Fibroblast of lung (primary cell): ENCODE measurements around the gene CACNB4.

Experiments used
- EZH2 ChIP-seq: IDR thresholded peaks from 2 replicates; pipeline ENCODE4 v1.5.1; 2012; ENCODE audit warnings: low read length, control low read depth, mild to moderate bottlenecking; ENCODE audit errors: missing control alignments
- TF ChIP-seq, protein P1 (sequence below), 2 donors: IDR thresholded peaks in 1 of 2; conservative IDR thresholded peaks in 1 of 2; 1 replicate in 1 of 2; 2 replicates in 1 of 2; pipeline ENCODE4 v1.5.1; 2011 to 2012; ENCODE audit warnings: low read length in 2 of 2, control low read depth in 1 of 2, inconsistent platforms in 1 of 2, low read depth in 1 of 2, mild to moderate bottlenecking in 1 of 2

DNA sequence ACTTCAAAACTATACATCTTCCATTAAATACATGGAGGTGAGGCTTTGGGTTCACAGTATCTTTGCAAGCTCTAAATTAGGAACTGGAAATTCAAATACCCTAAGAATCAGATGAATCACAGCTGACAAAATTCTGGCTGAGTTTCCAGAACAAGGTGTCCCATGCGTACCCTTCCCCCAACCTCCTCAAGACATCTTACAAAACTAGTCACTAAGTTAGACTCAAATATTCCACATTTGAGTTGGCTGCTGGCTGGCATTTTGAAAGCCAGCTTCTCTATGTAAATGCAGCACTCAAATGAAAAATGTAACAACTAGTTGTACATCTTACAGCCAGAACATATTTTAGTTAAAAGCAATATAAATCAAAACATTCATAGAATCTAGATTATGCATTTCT, 139.6 kb downstream of the CACNB4 start:
- TF ChIP-seq, protein P1, sequence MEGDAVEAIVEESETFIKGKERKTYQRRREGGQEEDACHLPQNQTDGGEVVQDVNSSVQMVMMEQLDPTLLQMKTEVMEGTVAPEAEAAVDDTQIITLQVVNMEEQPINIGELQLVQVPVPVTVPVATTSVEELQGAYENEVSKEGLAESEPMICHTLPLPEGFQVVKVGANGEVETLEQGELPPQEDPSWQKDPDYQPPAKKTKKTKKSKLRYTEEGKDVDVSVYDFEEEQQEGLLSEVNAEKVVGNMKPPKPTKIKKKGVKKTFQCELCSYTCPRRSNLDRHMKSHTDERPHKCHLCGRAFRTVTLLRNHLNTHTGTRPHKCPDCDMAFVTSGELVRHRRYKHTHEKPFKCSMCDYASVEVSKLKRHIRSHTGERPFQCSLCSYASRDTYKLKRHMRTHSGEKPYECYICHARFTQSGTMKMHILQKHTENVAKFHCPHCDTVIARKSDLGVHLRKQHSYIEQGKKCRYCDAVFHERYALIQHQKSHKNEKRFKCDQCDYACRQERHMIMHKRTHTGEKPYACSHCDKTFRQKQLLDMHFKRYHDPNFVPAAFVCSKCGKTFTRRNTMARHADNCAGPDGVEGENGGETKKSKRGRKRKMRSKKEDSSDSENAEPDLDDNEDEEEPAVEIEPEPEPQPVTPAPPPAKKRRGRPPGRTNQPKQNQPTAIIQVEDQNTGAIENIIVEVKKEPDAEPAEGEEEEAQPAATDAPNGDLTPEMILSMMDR (conservative IDR thresholded peaks at IDR 0.05 in 1 of 2, IDR thresholded peaks at IDR 0.05 in 1 of 2; ENCODE audit: low read depth in 1 of 2, low read length in 2 of 2) = no peak
- no peak for TF ChIP-seq EZH2
